PC-9 (cell line): ENCODE measurements around the gene STAG1.

Experiments
- CTCF ChIP-seq: fragments of 200-600 bp; sonication (generic); conservative IDR thresholded peaks from 2 replicates; pipeline ENCODE4 v1.6.1; 2017; ENCODE audit warnings: mixed run types, antibody characterized with exemption, mild to moderate bottlenecking, moderate library complexity
- EZH2 ChIP-seq: fragments of 200-600 bp; sonication (generic); IDR thresholded peaks from 2 replicates; pipeline ENCODE4 v1.8.0; 2017; ENCODE audit warnings: antibody characterized with exemption, low read depth

- no peak for TF ChIP-seq CTCF
- no peak for TF ChIP-seq EZH2
Observed at GRCh38 chr3:136414476-136414875, 337.7 kb downstream of the STAG1 start.
